H1 (cell line): ENCODE results near the gene ATP7A. TPM values are rescaled to one million over a fixed set of nuclear protein-coding genes. Genes with fewer than 3 reads are reported as not detected.

Experiments
- CTBP2 ChIP-seq: IDR thresholded peaks from 2 replicates; pipeline ENCODE4 v1.7.0; 2011; ENCODE audit warnings: borderline replicate concordance, mild to moderate bottlenecking, moderate library complexity, mixed read lengths, low read length; ENCODE audit not compliant: insufficient read depth, insufficient read length
- EZH2 ChIP-seq: fragments of 200-600 bp; sonication (generic); IDR thresholded peaks from 2 replicates; pipeline ENCODE4 v1.7.1; 2012; ENCODE audit warnings: low read depth, mild to moderate bottlenecking, moderate library complexity, low read length, inconsistent platforms; ENCODE audit not compliant: severe bottlenecking
- JUND ChIP-seq: IDR thresholded peaks from 2 replicates; pipeline ENCODE4 v1.6.1; 2011; ENCODE audit warnings: mild to moderate bottlenecking, improper control_type of control experiment, low read length
- RAD21 ChIP-seq, 2 experiments: IDR thresholded peaks in 1 of 2; conservative IDR thresholded peaks in 1 of 2; 2 replicates each; pipeline ENCODE4 v1.6.1; 2011; ENCODE audit warnings: low read depth in 2 of 2, low read length in 2 of 2, improper control_type of control experiment in 1 of 2, inconsistent platforms in 1 of 2, mild to moderate bottlenecking in 1 of 2, moderate library complexity in 1 of 2
- RNF2 ChIP-seq: fragments of 200-900, 300-1000 bp; sonication (generic); IDR thresholded peaks from 2 replicates; pipeline ENCODE4 v1.7.1; 2016; ENCODE audit warnings: borderline replicate concordance, low read depth, mild to moderate bottlenecking, antibody characterized with exemption, low read length; ENCODE audit not compliant: poor library complexity, severe bottlenecking; ENCODE audit errors: missing control alignments
- polyA plus RNA-seq, 7 experiments: library from polyadenylated mRNA; depleted of rRNA in 3 of 7; stranded (reverse) in 5 of 7; unstranded in 2 of 7; fragments of >200 nt in 5 of 7; fragments of 200-250 nt in 2 of 7; gene quantifications; 1 replicate in 5 of 7; 2 replicates in 1 of 7; 4 replicates in 1 of 7; pipeline versions ENCODE4 v1.2.1 to v1.2.3, GENCODE V29; 2011 to 2013; ENCODE audit warnings: missing spikeins in 2 of 7, mixed read lengths in 2 of 7
- small RNA-seq: library from polyadenylated mRNA; stranded (forward); fragments of <200 nt; extraction: miRNeasy Mini kit (QIAGEN cat#:217004); gene quantifications from one replicate; pipeline ENCODE3, GENCODE V24; 2013; ENCODE audit not compliant: insufficient read depth
- total RNA-seq: library from RNA; stranded (reverse); fragmentation: NEBNext Ultra II Directional; extraction: Animal tissue kit (Norgen Biotek cat#: 25700); gene quantifications from 2 replicates; pipeline ENCODE4 v1.2.1, GENCODE V29; 2021

ATP7A gene
- total and polyA plus RNA-seq, 2 of the 8 experiments (the other 6 are each of a cell fraction or from before 2014, with no cell fraction given) = 0.73 to 2.8 TPM

DNA sequence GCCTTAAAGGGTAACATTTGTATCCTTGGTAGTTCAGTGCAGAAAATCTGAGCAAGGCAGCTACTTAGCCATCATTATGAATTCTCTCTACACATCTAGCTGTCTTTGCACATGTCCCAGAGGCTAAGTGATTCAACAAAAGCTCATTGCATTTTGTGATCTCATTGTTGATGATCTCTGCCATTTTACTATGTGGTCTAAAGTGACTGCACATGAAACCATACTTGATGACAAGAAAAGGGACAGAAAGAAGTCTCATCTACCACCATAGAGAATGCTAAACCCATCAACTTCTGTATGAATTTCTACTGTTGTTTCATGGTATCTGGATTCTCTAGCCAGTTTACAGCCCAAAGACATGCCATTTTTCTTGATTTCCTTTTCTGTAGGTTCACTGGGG, 187.6 kb downstream of the ATP7A start (continued):
- TF ChIP-seq RAD21 (IDR thresholded peaks at IDR 0.05 in 1 of 2, conservative IDR thresholded peaks at IDR 0.05 in 1 of 2; ENCODE audit: low read depth in 2 of 2, low read length in 2 of 2) (no peak), JUND (no peak), RNF2 (no peak), EZH2 (no peak), CTBP2 (no peak)
- TF ChIP-seq, all 59 proteins: peak for 0

Small RNA genes lying within 50 kb of the gene (small RNA-seq; reads per million reads assigned to genes)
- not detected for gene RN7SL460P

Other genes with a start within 250 kb of the ATP7A start
- gene ATRX, start 124.5 kb upstream of the ATP7A start, total RNA-seq = 83.1 and 97.8 TPM in 2 replicates
- 19.9 and 28.4 TPM in 2 replicates for gene ATRX, start 124.5 kb upstream of the ATP7A start, polyA plus RNA-seq (2011; rRNA removed)
- gene MAGT1, start 15.3 kb upstream of the ATP7A start, total RNA-seq = 44.5 and 47.6 TPM in 2 replicates
- gene MAGT1, start 15.3 kb upstream of the ATP7A start, polyA plus RNA-seq (2011; rRNA removed) = 11.3 and 14.4 TPM in 2 replicates
- 268 and 276 TPM in 2 replicates for gene COX7B, start 11.2 kb upstream of the ATP7A start, total RNA-seq
- gene COX7B, start 11.2 kb upstream of the ATP7A start, polyA plus RNA-seq (2011; rRNA removed) = 470 and 974 TPM in 2 replicates
- 0.56 TPM in 1 of 2 replicates, not detected in the other for gene PGAM4, start 58.9 kb downstream of the ATP7A start, total RNA-seq
- gene PGAM4, start 58.9 kb downstream of the ATP7A start, polyA plus RNA-seq (2011; rRNA removed) = 0.54 and 0.57 TPM in 2 replicates
- 396 and 427 TPM in 2 replicates for gene PGK1, start 193.6 kb downstream of the ATP7A start, total RNA-seq
- 207 and 328 TPM in 2 replicates for gene PGK1, start 193.6 kb downstream of the ATP7A start, polyA plus RNA-seq (2011; rRNA removed)
- 20.8 and 23.8 TPM in 2 replicates for gene TAF9B, start 229.0 kb downstream of the ATP7A start, total RNA-seq
- 23.6 and 42.8 TPM in 2 replicates for gene TAF9B, start 229.0 kb downstream of the ATP7A start, polyA plus RNA-seq (2011; rRNA removed)